Measurements from ENCODE around the gene FXYD3.
"Not testable (repeated sequence)": the region's sequence is repeated elsewhere in the genome, so short reads cannot be mapped to it uniquely, and the experiment has no call there.

FXYD3 gene

DNA sequence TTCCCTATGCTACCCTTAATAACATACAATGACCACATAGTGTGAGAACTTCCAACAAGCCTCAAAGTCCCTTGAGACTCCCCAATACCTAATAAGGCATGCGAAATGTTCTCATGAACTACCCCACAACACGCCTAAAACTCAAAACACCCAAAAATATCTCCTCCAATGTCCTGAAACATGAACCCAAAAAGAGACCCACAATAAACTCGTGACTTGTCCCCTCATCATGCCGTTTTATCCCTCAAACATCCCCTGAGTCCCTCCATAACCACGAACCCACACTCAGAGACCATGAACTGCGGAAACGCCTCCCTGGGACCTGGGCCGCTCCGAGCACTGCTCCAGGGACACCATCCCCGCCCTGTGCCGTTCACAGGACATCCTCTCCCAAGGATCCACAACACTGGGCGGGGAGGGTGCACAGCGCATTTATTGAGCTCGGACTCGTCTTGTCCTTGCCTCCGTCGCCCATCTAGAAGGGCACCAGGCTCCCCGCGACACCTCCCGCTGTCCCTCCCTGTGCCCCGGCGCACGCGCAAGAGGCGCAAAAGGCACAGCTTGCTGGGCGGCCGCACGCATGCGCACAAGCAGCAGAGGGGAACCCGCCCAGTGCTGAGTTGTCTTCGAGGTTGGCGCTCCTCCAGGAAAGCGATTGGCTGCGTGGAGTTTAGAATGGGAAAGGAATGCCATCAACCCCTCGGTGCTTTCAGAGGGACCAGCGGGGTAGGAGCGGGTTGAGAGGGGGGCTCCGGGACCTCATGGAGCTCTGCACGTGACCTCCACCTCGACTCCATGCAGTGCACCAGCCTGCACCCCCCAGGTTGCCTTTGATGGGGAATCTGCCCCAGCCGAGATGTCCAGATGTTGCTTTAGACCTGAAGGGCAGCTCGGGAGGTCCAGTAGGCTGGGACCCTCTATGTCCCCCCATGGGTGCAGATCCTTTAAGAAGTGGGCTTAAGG is 8.8 kb downstream of the FXYD3 start:
- peak; percentile 50 for DNase-seq (ENCODE audit: low spot score)

DNA sequence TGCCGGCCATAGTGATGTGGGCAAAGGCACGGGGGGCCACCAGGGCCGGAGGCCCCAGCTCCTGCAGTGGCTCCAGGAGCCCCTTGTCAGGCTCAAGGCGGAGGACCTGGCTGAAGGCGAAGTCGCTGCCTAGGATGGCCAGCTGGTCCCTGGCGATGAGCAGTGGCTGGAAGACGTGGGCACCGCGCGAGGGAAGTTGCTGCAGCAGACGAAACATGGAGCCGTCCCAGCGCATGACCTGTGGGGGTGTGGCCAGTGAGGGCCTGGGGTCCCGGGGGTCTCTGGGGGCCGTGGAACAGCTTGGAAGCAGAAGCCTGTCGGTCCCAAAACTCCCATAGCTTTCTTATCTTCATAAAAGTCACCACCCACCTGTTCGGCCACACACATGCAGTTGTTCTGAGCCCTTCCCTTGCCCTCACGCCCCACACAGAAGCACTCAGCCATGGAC is 9.7 kb downstream of the FXYD3 start:
- no peak for DNase-seq (ENCODE audit: low spot score)

DNA sequence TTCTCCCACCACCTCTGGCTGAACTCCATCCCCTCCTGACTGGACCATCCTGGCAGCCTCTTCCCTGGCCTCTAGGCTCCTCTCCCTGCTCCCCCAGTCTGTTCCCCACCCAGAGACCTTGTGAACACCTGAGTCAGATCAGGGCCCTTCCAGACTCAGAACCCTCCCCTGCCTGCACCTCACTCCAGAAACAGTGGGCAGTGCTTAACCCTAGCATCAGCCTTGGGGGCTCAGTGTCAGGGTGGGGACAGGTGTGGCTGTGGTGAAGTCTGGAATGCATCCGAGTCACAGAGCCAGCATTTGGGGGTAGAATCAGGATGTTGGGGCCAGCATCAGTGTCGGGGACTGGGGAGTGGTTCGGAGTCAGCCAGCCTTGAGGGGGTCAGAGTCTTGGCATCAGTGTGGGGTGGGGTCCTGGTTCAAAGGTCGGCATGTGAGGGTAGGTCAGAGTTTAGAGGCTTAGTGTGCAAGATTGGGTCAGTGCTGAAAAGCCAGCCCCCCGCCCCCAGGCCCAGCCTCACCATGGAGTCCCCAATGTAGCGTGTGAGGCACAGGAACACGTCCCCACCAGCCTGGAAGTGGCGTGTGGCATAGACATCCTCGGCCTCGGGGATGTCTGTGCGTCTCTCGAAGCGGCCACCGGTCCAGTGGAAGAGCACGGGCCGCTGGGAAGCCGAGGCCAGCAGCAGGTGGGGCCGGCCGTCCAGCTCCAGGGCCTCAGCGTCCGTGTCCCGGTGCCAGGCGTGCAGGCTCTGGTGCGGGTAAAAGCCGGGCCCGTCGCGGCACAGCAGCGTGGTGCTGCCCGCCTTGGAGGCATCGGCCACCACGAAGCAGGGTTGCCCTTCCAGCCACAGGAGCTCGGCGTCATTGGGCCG is 10.4 kb downstream of the FXYD3 start:
- DNase-seq (ENCODE audit: low spot score) = no peak

DNA sequence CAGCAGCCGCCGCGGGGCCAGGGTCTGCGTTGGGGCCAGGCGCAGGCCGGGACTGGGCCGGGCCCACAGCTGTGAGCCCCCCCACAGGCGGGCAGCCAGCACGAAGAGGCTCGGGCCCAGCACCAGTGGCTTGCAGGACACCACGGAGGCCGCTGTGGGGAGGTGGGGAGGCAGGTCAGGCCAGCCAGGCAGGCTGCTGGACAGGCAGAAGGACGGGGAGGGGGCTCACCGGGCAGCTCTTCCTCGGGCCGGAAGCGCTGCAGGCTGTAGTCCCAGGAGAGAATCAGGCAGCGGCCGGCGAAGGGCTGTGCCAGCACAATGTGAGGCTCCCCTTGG is 11.0 kb downstream of the FXYD3 start:
- DNase-seq (ENCODE audit: low spot score) = no peak

DNA sequence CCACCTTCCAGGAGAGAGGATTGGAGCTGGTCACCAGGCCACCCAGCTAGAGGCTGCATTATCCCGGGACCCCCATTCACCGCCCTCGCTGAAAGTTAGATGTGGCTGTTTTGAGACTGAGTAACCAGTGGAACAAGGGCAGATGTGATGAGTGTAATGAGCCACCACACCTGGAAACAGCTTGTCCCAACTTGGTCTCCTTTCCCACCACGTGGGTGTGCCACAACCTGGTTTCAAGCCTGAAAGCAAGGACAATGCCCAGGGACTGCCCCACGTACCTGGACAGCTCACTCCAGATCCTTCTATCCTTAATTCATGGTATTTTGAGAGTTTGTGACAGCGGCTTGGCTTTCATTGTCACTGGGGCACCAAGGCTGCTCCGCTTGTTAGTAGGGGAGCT is 12.2 kb downstream of the FXYD3 start:
- DNase-seq (ENCODE audit: low spot score) = no peak

DNA sequence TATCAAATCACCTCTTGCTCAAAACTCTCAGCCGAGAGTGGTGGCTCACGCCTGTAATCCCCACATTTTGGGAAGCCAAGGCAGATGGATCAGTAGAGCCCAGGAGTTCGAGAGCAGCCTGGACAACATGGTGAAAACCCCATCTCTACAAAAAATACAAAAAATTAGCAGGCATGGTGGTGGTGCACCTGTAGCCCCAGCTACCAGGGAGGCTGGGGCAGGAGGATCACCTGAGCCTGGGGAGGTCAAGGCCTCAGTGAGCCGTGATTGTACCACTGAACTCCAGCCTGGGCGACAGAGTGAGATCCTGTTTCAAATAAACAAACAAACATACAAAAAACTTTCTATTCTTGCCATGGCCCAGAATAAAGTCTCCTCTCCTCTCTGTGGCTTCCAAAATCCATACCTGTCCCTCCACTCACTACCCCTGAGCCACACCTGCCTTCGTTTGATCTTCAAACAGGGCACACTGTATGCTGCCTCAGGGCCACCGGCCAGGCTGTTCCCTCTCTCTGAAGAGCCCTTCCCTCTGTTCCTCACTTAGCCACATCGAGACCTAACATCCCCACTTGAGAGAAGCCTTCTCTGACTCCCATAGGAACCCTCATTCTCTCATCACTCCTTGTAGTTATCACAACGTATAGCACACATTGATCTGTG is 12.9 kb downstream of the FXYD3 start:
- DNase-seq (ENCODE audit: low spot score) = no peak

DNA sequence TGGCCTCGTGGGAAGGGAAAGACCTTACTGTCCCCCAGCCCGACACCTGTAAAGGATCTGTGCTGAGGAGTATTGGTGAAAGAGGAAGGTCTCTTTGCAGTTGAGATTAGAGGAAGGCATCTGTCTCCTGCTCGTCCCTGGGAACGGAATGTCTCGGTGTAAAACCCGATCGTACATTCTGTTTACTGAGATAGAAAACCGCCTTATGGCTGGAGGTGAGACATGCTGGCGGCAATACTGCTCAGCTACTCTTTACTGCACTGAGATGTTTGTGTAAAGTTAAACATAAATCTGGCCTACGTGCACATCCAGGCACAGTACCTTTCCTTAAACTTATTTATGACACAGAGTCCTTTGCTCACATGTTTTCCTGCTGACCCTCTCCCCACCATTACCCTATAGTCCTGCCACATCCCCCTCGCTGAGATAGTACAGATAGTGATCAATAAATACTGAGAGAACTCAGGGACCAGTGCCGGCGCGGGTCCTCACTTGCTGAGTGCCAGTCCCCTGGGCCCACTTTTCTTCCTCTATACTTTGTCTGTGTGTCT is 14.2 kb downstream of the FXYD3 start:
- not testable (repeated sequence) for DNase-seq (ENCODE audit: low spot score)

DNA sequence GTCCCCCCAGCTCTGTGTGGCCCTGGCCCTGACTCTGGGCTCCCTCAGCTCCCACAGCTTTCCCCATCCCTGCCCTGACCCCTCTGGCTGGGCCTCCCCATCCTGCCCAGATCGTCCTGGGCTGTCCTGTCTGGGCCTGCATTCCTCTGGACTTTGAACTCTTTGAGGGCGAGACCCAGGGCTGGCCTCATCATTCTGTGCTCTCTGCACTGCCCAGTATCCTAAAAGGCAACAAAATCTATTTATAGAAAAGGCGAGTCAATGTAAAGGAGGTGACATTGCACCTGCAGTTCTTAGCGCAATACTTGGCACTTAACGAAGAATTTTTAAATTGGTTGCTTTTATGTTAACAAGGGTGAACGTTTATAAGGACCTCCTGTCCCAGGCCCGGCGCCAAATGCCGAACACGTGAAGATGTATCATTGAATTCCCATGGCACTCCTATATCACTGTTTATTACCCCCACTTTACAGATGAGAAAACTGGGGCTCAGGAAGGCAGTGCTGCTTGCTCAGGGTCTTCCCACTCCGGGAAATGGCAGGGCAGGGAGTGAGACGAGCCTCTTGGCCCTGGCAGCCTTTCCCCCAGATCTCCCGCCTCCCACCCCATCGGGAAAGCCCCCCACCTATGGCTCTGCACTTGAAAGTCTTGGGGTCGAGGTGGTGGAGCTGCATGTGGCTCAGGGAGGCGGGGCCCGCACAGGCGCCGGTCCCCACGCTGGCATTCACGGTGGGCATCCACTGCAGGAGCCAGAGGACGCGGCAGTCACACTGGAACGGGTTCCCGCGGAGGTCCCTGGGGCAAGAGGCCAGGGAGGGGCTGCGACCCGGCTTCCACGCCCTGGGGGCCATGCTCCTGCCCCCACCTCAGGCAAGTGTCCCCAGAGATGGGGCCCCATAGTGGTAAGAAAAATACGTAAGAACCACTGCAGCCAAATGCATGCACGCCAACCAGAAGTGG is 15.4 kb downstream of the FXYD3 start:
- DNase-seq (ENCODE audit: low spot score) = no peak

DNA sequence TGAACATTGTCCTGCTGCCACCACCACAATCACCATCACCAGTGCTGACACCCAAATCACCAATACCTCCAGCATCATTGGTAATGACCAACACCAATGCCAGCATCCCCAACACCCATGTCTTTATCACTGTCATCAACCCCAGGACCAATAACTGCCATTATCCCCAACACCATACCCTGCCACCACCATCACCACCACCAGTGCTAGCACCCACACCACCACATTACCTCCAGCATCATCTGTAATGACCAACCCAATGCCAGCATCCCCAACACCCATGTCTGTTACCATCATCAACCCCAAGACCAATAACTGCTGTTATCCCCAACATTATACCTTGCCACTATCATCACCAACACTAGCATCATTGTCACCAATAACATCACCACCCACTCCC is 16.6 kb downstream of the FXYD3 start:
- DNase-seq (ENCODE audit: low spot score) = no peak

DNA sequence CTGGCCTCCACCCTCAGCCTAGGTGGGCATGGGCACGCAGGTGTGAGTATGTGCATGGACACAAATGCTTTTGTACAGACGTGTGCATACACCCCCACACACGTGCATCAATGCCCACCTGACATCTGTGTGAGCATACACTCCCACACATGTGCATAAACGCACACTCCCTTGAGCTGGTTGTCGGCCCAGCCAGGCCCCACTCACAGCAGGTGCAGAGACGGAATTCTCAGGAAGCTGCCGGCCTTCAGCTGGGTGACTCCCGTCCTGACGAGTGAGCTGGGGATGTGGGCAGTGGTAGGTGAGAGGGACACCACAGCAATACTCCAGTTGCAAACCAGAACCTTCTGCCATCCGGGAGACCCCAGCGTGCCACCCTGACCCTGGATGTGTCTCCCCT is 18.2 kb downstream of the FXYD3 start:
- DNase-seq (ENCODE audit: low spot score) = no peak

DNA sequence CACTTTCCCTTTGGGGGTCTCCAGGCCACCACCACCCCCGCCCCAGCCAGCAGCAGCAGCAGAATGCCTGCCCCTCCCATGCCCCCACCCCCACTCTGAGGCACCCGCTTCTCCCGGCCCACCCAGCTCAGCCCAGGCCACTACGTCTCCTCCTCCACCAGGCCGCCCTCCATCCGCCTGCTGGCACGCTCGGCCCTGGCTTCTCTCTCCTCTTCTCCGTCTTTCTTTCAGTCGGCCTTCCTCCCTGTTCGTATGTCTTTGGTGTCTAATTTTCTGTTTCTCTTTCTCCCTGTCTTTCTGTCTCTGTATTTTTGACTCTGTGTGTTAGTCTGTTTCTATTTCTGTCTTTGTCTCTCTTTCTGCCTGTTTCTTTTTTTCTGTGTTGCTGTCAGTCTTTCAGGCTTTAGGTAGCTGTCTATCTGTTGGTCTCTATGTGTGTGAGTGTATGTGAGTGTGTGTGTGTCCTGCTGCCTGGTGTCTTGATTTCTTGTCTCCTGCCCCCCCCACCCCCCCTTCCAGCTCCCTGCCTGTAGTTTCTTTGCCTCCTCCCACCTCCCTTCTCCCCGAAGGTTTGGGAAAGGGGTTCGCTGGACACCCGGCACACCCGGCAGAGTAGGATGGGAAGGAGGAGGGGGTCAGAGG is 19.1 kb downstream of the FXYD3 start, which contains the start of gene LGI4:
Gene LGI4, minus strand, starts transcription at position 459 of the 642 bp plus-strand sequence. Its CDS starts 379 bp downstream, at position 80.
- DNase-seq (ENCODE audit: low spot score) = no peak

DNA sequence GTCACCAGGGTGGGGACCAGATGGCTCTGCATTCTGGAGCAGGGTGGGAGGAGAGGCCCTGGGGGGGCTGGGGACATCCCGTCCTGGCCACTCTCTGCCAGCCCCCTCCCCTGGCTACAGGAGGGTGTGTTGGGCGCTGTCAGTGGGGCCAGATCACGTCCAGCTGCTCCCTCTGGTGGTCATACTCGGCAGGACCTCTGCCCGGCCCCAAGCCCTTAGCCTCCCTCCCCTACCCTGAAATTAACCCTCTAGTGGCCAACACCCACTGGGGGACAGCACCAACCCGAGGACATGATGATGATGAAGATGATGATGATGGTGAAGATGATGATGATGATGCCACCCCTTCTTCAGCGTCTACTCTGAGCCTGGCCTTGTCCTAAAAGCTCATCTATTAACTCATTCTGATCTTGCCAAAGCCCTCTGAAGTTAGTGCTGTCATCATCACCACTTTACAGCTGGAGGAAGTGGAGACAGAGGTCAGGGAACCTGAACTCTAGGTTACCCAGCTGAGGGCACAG is 19.8 kb downstream of the FXYD3 start:
- peak; percentile 56 for DNase-seq (ENCODE audit: low spot score)

DNA sequence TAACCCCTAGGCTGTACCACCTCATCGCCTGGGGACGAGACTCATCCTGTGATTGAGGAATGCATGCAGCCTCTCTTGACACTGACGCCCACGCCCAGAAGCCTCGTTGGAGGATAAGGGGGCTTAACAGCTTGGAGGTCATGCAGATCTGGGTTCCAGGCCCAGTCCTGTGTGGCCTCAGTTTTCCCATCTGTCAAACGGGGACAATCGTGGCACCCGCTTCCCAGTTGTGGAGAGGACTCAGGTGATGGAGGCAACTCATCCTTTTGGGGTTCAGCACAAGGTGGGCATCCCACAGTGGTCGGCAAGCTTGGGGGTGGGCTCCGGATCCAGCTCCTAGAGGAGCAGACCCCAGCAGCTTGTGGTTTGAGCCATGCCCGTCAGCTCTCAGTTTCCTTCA is 20.6 kb downstream of the FXYD3 start:
- DNase-seq (ENCODE audit: low spot score) = no peak

DNA sequence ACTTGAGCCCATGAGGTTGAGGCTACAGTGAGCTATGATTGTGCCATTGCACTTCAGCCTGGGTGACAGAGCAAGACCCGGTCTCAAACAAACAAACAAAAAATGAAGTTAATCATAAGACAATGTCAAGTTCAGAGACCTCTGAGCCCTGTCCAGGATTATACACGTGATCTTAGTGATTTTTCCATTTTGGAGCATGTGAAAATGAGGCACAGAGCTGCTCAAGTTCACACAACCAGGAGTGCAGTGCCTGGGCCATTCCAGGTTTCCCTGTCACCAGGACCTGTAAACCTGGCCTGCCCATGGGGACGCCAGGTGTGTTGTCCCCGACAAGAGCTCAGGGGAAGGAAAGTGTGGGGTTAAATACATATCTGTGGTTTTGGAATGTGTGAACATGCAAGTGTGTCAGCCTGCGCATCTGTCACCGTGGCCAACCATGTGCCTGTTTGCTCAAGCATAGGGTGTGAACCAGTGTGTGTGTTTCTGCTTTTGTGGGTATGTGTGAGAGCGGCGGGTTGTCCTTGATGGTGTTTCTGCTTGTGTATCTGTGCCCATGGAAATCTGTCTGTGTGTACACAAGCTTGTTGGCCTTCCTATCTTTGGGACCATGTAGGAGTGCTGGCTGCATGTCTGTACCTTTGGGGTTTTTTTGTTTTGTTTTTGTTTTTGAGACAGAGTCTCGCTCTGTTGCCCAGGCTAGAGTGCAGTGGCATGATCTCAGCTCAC is 21.5 kb downstream of the FXYD3 start:
- DNase-seq (ENCODE audit: low spot score) = no peak

DNA sequence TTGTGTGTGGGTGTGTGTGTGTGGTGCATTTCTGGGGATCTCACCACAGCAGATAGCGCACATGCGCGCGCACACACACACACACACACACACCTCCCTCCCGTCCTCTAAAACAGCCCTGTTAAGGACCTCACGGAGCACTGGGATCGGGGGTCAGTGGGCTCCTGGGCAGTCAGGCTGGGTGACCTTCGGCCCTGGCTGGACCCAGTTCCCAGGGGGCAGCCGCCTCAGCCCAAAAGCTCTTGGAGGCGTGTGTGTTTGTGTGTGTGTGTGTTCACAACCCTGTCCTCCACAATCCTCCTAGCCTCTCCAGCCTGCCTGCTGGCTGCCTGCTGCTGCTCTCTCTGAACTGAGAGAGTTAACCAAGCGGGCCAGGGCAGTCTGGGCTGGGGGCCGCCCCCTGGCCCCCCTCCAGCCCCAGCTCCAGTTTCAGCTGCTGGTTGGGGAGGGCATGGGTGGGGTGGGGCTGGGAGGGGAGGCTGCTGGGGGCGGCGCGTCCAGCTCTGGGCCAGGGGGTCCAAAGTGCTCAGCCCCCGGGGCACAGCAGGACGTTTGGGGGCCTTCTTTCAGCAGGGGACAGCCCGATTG is 22.8 kb downstream of the FXYD3 start, which contains the start of gene FXYD1:
Gene FXYD1, plus strand, starts transcription at position 520 of the 588 bp plus-strand sequence. CDS start 1,256 bp downstream, outside the sequence.
- DNase-seq (ENCODE audit: low spot score) = no peak

DNA sequence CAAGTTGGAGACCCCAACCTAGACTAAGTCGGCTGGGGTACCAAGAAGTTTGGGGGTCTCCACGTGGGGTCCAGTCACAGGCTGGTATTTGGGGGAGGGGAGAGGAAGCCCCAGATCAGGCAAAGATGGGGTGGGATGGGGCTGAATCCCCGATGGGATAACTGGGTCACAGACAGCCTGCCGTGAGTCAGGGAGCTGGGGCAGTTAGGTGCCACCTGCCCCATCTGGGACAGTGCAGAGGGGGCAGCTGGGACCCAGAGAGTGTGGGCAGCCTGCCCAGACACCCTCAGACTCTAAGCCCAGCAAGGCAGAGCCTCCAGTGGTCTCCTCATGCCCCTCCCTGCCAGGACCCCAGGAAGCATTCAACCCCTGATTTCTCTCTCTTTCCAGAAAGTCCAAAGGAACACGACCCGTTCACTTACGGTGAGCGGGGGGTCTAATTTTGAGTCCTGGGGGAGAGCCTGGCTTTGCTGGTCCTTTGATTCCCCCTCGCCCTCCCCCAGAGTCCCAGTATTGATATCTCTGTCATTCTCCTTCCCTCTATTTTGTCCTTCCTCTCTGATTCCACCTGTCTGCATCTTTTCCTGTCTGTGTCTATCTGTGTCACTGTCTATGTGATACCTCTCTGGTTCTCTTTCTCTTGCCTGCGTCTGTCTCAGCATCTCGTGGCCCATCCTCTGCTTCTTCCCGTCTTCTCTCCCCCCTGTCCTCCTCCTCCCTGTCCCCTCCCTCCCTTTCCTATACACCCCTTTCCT is 24.8 kb downstream of the FXYD3 start:
- no peak for DNase-seq (ENCODE audit: low spot score)

DNA sequence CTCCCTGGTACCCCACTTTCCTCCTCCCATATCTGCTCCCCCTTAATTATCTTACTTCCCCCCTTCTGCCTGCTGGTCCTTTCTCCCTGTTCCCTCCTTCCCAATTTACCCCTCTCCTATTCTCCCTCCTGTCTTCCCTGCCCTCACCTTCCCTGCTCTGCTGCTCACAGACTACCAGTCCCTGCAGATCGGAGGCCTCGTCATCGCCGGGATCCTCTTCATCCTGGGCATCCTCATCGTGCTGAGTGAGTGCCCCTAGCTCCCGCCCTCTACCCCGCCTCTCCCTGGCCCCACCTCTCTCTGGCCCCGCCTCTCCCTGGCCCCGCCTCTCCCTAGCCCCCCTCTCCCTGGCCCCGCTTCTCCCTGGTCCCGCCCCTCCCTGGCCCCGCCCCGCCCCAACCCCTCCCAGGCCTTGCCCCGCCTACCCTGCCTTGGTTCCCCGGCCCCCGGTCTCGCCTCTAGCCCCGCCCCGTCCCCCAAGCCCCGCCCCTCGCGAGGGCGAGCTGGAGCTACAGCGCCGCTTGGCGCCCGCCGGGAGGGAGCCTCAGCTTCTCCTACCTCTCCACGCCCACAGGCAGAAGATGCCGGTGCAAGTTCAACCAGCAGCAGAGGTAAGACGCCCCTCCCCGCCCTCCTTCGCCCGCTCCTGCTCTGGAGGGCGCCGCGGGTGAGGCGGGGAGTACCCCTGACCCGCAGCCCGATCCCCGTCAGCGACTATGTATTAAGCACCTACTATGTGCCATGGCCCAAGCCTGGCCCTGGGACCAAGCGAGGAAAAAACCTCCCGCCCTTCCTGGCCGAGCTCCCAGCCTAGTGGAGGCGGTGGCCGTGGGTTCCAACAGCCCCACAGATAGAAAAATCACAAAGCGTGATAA is 25.6 kb downstream of the FXYD3 start:
- DNase-seq (ENCODE audit: low spot score) = peak; percentile 40
